Testis (tissue), 3 donors: ENCODE data around the gene KAT2A. TPM values are rescaled to one million over a fixed set of nuclear protein-coding genes. Genes with fewer than 3 reads are reported as not detected.

Source experiments
- DNase-seq: peaks from one replicate; pipeline ENCODE4 v3.0.0-alpha.2; 2019
- H3K27ac ChIP-seq, 2 donors: fragments of 200-600 bp; sonication (generic); one replicate each; pipeline ENCODE4 v1.5.1; 2019
- H3K27me3 ChIP-seq: fragments of 200-600 bp; sonication (generic); one replicate; pipeline ENCODE4 v1.5.1; 2019
- H3K36me3 ChIP-seq: fragments of 200-600 bp; sonication (generic); one replicate; pipeline ENCODE4 v1.5.1; 2017; ENCODE audit warnings: low read depth; ENCODE audit errors: missing control alignments
- H3K4me1 ChIP-seq: fragments of 200-600 bp; sonication (generic); one replicate; pipeline ENCODE4 v1.5.1; 2019
- H3K4me3 ChIP-seq, 2 donors: fragments of 200-600 bp; sonication (generic); one replicate each; pipeline ENCODE4 v1.5.1; 2017 to 2019
- H3K9me3 ChIP-seq: fragments of 200-600 bp; sonication (generic); one replicate; pipeline ENCODE4 v1.5.1; 2017
- POLR2A ChIP-seq: fragments of 450-650 bp; IDR thresholded peaks from one replicate; pipeline ENCODE4 v1.6.1; 2017; ENCODE audit warnings: antibody characterized with exemption, mild to moderate bottlenecking, moderate library complexity
- WGBS, 2 donors: methylation state at CpG; one replicate each; pipeline ENCODE4 v1.1.5; 2018; 5-methylcytosine and 5-hydroxymethylcytosine counted together
- intact Hi-C: fragments of 100-400 bp; cut with DNase I; formaldehyde crosslinking; loops from one replicate; pipeline ENCODE4 v1.15.1; 2023; ENCODE audit warnings: low total_unique reads
- polyA plus RNA-seq: library from polyadenylated mRNA; stranded (reverse); fragments of 350-450 nt; fragmentation: Illumina TruSeq; extraction: RNeasy Lipid Tissue Mini Kit (QIAGEN cat#74804); gene quantifications from one replicate; pipeline ENCODE4 v1.2.3, GENCODE V29; 2014; ENCODE audit warnings: low read depth, low replicate concordance; ENCODE audit not compliant: insufficient read depth
- total RNA-seq, 2 donors: library from RNA; depleted of rRNA; stranded (reverse); fragments of >200 nt; gene quantifications; one replicate each; pipeline ENCODE4 v1.2.3, GENCODE V29; 2016
- TF ChIP-seq, protein P1 (sequence below), 3 experiments: fragments of 450-650 bp in 2 of 3; fragments of 200-600 bp in 1 of 3; sonication (generic) in 1 of 3; IDR thresholded peaks; one replicate each; pipeline ENCODE4 v1.5.1; 2016 to 2019; ENCODE audit warnings: antibody characterized with exemption in 3 of 3, mild to moderate bottlenecking in 2 of 3, moderate library complexity in 1 of 3

Gene KAT2A
- total and polyA plus RNA-seq, 3 donors from 2014 or later = 37.6 to 111 (median 109) TPM

DNA sequence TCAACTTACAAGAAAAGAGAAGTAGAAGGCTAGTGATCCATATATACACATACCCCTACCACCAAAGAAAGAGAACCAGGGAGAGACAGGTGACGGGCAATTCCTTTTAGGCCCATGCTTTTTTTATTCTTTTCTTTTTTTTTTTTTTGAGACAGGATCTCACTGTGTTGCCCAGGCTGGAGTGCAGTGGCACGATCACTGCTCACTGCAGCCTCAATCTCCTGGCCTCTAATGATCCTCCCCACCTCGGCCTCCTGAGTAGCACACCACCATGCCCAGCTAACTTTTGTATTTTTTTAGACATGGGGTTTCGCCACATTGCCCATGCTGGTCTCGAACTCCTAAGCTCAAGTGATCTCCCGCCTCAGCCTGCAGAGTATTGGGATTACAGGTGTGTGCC, 6.2 kb upstream of the KAT2A start:
- Histone ChIP-seq H3K36me3 (no peaks in the 10 kb centered on the region), H3K4me3 (no peak overlapping the region), H3K27ac (no peak overlapping the region), H3K4me1 (peaks cover 37% of the 10 kb centered on the region), H3K27me3 (no peaks in the 10 kb centered on the region), H3K9me3 (no peaks in the 10 kb centered on the region)
- no peak for DNase-seq
- 88 to 93% methylated on average over 6 of the region's 6 CpGs for WGBS, 2 donors
- intact Hi-C loops = no loop called here
- TF ChIP-seq, protein P1, sequence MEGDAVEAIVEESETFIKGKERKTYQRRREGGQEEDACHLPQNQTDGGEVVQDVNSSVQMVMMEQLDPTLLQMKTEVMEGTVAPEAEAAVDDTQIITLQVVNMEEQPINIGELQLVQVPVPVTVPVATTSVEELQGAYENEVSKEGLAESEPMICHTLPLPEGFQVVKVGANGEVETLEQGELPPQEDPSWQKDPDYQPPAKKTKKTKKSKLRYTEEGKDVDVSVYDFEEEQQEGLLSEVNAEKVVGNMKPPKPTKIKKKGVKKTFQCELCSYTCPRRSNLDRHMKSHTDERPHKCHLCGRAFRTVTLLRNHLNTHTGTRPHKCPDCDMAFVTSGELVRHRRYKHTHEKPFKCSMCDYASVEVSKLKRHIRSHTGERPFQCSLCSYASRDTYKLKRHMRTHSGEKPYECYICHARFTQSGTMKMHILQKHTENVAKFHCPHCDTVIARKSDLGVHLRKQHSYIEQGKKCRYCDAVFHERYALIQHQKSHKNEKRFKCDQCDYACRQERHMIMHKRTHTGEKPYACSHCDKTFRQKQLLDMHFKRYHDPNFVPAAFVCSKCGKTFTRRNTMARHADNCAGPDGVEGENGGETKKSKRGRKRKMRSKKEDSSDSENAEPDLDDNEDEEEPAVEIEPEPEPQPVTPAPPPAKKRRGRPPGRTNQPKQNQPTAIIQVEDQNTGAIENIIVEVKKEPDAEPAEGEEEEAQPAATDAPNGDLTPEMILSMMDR (IDR thresholded peaks at IDR 0.05) = no peak
- no peak for TF ChIP-seq POLR2A

DNA sequence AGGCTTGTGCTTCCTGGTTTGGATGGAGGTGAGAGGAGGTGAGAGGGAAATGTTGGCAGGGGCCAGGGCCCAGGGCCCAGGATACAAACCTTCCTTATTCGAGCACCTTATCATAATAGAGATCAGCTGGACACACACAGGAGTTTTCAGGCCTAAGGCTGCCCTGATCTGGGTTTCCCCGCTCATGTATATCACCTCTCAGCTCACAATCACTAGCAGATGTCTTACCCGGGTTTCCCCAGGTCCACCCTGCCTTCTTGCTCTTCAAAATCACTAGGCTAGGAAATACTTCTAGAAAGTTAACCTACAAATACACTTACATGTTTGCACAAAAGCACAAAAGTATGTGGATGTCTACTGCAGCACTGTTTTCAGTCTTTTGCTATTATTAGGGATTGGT, 5.7 kb upstream of the KAT2A start:
- no peaks in the 10 kb centered on the region for H3K36me3 ChIP-seq
- DNase-seq = no peak
- intact Hi-C loops = no loop called here
- H3K4me3 ChIP-seq = no peak overlapping the region
- no peaks in the 10 kb centered on the region for H3K9me3 ChIP-seq
- no peaks in the 10 kb centered on the region for H3K27me3 ChIP-seq
- TF ChIP-seq POLR2A = no peak
- TF ChIP-seq, protein P1 (IDR thresholded peaks at IDR 0.05) = no peak
- WGBS, 2 donors = 85 to 97% methylated on average over 3 of the region's 3 CpGs
- H3K27ac ChIP-seq = no peak overlapping the region
- peaks cover 40% of the 10 kb centered on the region for H3K4me1 ChIP-seq

DNA sequence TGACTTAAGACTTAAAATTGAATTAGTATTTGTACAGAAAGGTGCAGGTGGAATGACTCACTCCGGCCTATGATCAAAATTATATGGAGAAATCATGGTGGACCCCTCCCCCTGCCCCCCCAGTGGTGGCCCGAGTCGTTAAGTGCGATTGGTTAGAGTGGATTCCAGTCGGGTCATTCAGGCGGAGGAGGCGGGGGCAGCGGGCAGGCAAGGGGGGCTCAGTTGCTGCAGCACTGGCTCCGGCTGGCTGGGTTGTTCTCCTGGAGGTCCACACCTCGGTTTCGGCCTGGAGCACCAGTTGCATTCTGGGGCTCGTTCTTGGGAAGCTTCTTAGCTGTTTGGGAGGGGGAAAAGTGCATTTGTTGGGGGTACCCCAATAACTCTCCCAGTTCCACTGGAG, 4.4 kb upstream of the KAT2A start:
- no peak for DNase-seq
- TF ChIP-seq POLR2A = no peak
- TF ChIP-seq, protein P1 (IDR thresholded peaks at IDR 0.05) = no peak
- no peaks in the 10 kb centered on the region for H3K36me3 ChIP-seq
- intact Hi-C loops = no loop called here
- no peaks in the 10 kb centered on the region for H3K27me3 ChIP-seq
- 81% methylated on average over 12 of the region's 12 CpGs for WGBS, 2 donors
- H3K27ac ChIP-seq = no peak overlapping the region
- H3K9me3 ChIP-seq = no peaks in the 10 kb centered on the region
- H3K4me3 ChIP-seq = no peak overlapping the region
- peaks cover 32% of the 10 kb centered on the region for H3K4me1 ChIP-seq

DNA sequence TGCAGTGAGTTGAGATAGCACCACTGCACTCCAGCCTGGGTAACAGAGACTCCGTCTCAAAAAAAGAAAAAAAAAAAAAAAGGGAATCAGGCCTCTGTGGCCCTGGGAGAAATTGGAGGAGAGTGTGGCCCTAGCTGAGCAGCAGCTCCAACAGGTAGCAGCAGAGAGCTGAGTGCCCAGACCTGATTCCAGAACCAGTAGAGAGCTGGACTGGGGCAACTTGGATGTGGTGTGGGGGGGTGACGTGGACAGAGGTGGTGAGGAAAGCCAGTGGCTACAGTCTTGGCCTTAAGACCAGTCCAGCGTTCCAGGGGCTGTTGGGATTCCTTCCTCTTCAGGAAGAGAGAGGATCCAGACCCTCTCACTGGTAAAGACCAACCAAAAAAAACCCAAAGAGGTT, 3.1 kb upstream of the KAT2A start:
- TF ChIP-seq, protein P1 (IDR thresholded peaks at IDR 0.05) = no peak
- TF ChIP-seq POLR2A = no peak
- intact Hi-C loops = no loop called here
- Histone ChIP-seq H3K36me3 (no peaks in the 10 kb centered on the region), H3K4me3 (no peak overlapping the region), H3K27me3 (no peaks in the 10 kb centered on the region), H3K9me3 (no peaks in the 10 kb centered on the region), H3K4me1 (peaks cover 23% of the 10 kb centered on the region), H3K27ac (no peak overlapping the region)
- WGBS, 2 donors = 87 to 90% methylated on average over 3 of the region's 3 CpGs
- DNase-seq = no peak
